ENCODE measurements around the gene LOC101059915.

The LOC101059915 gene

DNA sequence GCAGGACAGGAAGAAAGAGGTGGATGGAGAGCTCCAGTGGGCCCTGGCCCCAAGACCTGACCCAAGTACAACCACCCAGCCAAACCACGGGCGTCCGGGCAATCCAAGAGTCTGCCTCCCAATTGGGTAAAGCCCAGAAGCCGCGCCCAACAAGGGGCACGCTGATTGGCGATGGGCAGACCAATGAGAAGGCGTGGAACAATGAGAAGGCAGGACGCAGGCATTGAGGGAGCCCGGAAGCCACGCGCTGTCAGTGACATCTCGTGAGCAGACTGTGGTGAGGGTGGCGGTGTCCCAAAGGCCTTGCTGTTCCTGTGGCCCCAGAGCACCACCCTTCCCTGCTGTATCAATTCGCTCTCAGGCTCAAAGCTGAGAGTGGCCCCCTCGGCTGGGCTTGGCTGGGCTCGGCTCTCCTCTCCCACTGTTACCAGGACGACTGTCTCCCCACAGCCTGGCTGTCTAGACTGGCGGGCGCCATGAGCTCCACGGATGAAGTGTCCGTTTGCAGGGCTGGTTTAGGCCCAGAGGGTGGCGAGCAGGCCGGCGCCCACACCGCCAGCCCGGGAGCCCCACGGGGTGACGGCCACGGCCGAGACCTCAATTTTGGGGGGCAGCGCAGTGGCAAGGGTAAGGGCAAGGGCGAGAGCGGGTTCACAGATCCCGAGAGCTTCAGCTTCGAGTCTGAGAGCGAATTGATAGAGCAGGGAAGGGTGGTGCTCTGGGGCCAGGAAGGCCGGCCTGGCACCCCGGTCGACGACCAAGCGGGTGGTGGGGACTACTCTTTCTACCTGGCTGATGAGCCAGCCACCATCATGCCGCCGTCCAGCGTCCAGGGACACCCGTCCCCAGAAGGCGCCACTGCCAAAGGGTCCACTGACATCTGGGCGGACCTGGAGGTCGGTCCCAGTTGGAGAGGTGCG lies at the start of gene LOC101059915:
Gene LOC101059915, plus strand, starts transcription at position 219 of the 920 bp plus-strand sequence.
- DNase-seq, result no peak

DNA sequence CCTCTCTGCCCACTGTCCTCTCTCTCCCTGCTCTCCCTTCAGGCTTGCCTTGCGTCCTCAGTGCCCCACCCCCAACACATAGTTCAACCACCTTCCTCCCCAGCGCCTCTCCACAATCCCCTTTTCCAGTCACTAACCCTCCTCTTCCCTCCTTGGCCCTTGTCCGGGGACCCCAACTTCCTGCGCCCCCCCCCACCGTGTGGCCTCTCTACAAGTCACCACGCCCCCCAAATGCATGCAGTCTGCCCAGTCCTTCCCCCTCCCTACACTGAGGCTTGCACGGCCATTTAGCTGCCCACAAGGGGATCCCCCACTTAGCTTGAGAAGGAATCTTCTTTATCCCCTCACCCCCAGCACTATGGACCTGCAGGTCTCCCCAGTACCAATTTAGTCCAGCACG lies 49.6 kb upstream of the LOC101059915 start:
- DNase-seq, result peak; percentile 22

GRCh38 chrX:71618303-71618721 lies 49.0 kb upstream of the LOC101059915 start, which contains the start of gene CXCR3:
TSS of gene CXCR3 (minus strand) at chrX:71618511. CDS start at chrX:71618449, 62 bp downstream.
- DNase-seq, result peak; percentile 91

GRCh38 chrX:71618787-71619186 lies 48.6 kb upstream of the LOC101059915 start:
- DNase-seq, result no peak

DNA sequence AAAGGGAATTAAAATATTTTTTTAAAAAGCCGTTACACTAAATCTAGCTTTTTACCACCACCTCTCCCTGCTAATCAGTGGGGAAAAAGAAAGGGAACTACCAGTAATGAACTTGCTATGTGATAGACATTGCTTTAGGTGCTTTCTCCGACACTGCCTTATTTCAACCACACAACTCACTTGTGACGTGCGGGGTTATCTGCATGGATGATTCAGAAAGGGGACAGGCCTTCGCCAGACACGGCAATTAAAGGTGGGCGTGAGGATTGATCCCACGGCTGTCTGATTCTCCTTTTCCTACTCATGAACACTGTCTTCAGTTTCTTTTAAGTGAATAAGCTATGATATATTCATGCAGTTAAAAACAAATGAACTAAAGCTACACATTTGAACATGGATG lies 48.2 kb upstream of the LOC101059915 start:
- peak; percentile 53 for DNase-seq

DNA sequence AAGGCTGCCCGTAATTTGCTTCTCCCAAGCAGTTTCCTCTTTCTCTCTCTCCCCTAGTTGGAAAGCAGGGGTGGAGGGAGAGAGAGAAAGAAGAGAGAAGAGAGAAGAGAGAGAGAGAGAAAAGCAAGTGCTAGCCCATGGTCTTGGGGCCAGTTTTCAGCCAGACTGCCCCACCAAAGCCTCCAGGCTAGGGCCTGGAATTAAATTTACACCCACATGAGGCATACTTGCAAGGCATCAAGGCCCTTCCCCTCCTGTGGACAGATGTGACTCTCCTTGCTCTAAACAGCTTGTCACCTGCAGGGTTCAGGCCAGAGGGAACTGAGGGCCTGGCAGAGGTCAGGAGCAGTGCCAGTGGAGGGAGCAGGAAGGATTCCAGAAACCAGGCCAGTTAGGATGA lies 47.4 kb upstream of the LOC101059915 start:
- DNase-seq, result no peak

GRCh38 chrX:71621603-71622002 lies 45.7 kb upstream of the LOC101059915 start:
- no peak for DNase-seq

DNA sequence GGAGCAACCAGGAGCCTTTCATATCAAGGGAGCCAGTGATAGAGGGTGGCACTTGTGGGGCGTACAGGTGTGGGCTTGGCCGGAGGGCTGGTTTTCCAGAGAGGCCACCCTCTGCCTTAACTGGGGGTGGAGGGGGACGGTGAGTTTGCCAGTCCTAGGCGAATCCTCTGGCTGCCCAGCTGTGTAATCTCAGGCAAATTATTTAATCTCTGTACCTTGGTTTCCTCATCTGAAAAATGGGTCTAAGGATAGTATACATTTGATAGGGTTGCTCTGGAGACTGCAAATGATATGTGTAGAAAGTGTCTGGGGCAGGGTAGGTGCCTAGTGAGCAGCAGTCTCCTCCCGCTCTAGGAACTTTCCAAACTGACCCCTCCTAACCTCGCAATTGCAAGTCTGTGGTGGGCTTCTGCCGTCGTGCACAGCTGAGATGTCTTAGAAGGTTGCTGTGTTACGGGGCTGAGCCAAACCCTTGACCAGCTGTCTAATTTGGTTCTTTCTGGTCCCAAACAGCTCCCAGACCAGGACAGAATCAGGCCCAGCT lies 45.2 kb upstream of the LOC101059915 start:
- DNase-seq, result no peak

DNA sequence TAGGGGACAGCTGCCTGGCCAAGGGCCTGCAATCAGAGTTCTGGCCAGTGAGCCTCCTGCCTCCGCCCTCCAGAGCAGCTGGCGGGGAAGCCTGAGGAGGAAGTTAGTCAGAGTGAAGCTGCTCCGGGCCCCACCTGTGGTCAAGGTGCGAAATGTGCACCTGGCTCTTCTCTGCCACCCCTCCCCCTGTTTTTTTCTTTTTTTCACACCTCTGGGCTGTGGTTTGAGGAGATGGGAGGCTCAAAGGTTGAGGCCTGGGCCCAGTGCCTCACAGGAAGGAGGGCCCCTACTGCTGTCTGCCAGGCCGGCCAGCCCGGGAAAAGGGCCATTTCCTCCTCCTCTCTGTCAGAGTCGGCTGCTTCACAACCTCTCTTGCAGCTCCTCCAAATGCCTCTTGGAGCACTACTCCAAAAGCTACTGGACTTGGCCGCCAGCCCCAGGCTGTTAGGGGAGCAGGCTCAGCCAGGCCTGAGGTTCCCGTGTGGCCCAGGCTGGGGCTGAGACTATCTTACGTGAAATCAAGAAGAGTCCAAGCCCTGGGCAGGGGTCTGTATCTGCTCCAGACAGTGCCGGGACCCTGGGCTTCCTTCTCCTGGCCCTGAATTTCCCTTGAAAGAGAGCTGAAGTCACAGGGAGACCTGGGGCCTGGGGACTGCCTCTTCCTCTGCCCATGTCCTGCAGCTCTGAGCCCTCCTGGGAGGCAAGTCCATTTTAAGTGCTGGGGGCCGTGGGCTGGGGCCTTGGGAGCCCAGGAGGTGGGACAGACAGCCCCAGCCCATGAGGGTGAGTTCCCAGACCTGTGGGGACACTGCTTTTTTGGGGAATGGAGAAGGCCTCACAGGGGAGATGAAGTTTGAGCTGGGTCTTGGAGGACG lies 44.5 kb upstream of the LOC101059915 start:
- peak; percentile 89 for DNase-seq

GRCh38 chrX:71623714-71624113 lies 43.6 kb upstream of the LOC101059915 start:
- no peak for DNase-seq

DNA sequence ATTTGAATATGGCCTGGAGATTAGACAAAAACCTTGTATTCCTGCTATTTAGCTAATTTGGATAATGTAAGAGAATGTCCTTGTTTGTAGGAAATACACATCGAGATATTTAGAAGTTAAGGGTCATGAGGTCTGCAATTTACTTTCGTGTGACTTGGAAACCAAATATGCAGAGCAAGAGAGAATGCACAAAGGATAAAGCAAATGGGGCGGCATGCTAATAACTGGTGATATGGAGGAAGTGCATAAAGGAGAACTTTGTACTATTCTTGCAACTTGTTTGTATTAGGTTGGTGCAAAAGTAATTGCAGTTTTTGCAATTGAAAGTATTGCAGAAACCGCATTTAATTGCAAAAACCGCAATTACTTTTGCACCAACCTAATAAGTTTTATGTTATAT lies 41.9 kb upstream of the LOC101059915 start:
- DNase-seq, result no peak

DNA sequence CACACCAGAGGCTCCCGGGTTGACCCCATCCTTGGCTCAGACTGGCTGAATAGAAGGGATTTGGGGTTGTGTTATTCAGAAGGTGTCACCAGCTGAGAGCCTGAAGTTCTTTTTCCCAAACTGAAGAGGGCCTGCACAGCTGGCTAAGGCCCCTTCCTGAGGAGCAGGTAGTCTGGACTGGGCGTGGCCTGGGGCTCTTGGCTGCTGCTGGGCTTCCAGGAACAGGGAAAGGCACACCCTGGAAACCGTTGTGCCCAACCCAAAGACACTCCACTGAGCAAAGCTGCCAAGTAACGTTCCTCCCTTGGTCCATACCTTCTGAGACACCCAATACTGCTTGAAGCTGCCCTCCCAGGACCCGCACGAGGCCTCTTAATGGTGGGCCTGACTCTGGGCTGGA lies 40.8 kb upstream of the LOC101059915 start:
- no peak for DNase-seq

DNA sequence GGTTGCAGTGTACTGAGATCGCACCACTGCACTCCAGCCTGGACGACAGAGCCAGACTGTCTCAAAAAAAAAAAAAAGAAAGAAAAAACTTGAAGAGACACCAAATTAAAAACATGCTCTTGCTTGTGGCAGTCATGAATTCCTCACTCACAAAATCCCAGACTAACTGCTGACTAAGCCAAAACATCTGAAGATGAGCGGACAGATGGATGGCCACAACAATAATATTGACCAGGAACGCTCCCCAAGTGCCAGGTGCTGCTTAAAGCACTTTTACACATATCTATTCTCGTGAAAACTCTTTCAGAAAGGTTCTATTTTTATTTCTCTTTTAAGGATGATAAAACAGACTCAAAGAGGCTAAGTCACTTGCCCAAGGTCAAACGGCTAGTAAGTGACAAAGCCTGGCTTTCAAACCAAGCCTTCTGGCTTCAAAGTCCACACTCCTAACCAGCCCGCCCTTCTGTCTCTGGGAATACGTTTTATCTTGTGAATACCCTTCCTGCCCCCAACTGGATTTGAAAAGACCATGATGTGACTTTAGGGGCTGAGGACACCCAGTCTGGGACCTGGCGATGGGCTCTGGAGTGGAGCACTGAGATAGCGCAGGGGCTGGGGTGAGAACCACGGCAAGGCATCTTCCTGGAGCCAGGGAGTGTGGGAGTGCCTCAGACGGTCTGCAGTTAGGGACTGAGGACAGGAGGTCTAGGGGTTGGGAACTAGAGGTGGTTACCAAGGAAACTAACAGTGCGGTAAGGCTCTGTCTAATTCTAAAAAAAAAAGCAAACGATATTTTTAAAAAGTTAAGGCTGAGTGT lies 39.5 kb upstream of the LOC101059915 start:
- DNase-seq, result no peak

DNA sequence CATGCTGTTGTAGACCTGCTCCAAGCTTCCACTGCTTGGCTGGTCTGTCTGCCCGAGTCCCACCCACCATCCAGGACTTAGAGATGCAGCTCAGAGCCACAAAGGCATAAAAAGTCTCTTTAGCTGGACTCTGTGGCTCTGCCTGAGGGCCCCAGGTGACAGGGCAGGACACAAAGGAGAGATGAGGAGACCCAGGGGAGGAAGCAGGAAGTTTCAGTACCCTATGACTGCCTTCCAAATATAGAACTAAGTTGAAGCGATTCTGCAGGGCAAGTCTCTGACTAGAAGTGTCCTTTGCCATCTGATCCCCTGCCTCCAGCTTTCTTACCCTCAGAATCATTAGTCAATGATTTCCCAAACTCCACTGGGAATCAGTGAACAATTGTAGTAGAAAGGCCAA lies 37.9 kb upstream of the LOC101059915 start:
- DNase-seq, result no peak

DNA sequence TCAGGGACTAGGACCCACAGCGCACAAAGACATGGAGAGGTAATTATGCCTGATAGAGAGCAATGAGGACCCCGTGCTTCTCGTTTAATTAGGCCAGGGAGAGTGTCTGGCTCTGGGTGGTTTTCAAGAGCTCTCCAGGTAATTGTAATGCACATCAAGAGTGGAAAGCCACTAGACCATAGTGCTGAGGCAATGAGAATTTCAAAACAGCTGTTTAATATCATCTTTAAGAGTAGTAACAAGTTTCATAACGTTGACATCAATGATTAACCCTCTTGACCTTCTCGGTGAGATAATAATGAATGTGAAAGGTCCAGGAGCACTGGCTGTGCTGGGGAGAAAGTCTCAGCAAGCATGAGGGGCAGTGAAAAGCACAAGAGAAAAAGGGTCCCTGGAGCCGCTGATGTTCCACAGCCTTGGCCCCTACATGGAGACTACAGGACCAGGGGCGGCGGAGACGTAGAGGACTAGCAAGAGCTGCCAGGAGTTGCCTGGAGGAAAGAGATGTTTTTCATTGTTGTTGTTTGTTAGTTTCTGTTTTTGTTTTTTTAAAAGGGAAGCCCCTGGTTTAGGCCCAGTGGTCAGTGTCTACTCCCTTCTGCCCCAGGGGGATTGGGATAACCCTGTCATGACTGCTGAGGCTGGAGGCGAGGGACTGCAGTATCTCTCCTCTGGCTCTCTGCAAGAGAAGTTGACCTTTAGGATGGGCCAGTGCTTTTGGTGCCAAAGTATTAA lies 34.3 kb upstream of the LOC101059915 start:
- DNase-seq, result no peak

DNA sequence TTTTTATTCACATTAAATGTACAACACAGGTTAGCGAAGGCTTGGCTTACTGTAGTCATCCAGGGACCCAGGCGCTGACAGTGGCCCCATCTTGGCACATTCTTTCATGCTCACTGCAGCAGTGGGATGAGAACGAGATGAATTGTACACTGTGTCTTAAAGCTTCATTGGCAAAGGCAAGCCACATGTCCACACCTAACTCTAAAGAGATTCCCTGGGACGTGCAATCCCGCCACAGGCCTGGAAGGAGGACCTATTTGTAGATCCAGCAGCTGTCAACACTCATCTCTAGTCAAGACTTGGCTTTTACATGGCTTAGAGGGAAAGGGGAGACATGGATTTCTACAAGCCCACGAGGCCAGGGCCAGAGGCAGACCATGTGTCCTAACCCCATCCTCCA lies 33.0 kb upstream of the LOC101059915 start:
- no peak for DNase-seq

- peak; percentile 26 for DNase-seq
Measured at GRCh38 chrX:71636438-71637252, 30.7 kb upstream of the LOC101059915 start.

DNA sequence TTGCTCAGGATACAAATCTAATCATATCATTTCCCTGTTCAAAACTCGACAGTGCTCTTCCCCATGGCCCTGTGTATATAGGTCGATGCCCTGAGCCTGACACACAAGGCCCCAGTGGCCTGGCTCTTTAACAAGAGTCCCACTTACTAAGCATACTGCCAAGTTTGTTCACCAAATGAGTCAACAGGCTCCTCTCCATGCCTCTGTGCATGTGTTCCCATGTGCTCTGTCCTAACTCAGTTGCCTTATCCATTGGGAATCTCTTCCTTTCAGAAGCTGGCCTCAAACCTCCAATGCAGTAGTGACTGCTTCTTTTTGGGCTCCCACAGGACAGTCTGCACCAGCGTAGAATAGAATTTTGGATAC lies 30.1 kb upstream of the LOC101059915 start:
- DNase-seq, result peak; percentile 38

GRCh38 chrX:71637848-71638247 lies 29.5 kb upstream of the LOC101059915 start:
- peak; percentile 39 for DNase-seq

DNA sequence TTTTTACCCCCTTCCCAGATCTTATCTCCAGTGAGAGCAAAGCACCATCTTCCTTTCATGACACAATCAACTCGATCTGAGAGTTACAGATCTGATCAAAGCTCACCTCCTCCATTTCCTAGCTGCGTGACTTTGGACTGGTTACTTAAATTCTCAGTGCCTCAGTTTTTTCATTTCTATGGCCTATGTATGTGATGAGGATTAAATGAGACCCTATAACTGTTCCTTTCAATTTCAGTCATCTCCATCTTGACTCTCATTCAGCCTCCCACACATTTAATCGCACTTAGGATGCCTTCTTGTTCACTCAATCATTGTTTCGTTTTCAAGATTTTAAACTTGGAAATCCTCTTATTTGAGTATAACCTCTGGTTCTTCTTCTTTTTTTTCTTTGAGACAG lies 28.9 kb upstream of the LOC101059915 start:
- peak; percentile 34 for DNase-seq

- no peak for DNase-seq
Measured at GRCh38 chrX:71640002-71640401, 27.3 kb upstream of the LOC101059915 start.

All from activated CD4-positive, alpha-beta T cell treated with anti-CD3 and anti-CD28 coated beads, Interleukin-2, Interleukin-6, amounts not matched to agents 100 ng/mL and 50 ng/mL, durations not matched to agents 16 hours and 8 hours (primary cell).